CD4-positive, CD25-positive, alpha-beta regulatory T cell (primary cell): ENCODE measurements around the gene TENM4. TPM values are rescaled to one million over a fixed set of nuclear protein-coding genes. Genes with fewer than 3 reads are reported as not detected.
A peak's percentile ranks its signal among the peaks of the same experiment; 100 is the strongest.

Experiments
- ATAC-seq, 2 donors: fragments of 150-1000 bp; cut with Tn5 transposase; one replicate each; pipeline ENCODE4 v1.10.0; 2021; ENCODE audit warnings: low read depth in 2 of 2, moderate number of reproducible peaks in 2 of 2, moderate library complexity in 1 of 2
- DNase-seq, 3 donors: peaks; one replicate each; pipeline versions ENCODE4 v3.0.0 to v3.0.0-alpha.2; 2012 to 2022; ENCODE audit warnings: mixed read lengths in 1 of 3
- H3K27ac ChIP-seq: one replicate; pipeline ENCODE4 v1.7.0; 2013; ENCODE audit warnings: mild to moderate bottlenecking, low read length; ENCODE audit not compliant: insufficient read depth, poor library complexity, severe bottlenecking
- H3K27me3 ChIP-seq: one replicate; pipeline ENCODE4 v1.7.0; 2013; ENCODE audit warnings: low read length; ENCODE audit not compliant: control insufficient read depth, insufficient read depth
- H3K36me3 ChIP-seq: one replicate; pipeline ENCODE4 v1.7.0; 2013; ENCODE audit warnings: mild to moderate bottlenecking, low read length, moderate library complexity; ENCODE audit not compliant: control insufficient read depth, insufficient read depth
- H3K4me1 ChIP-seq: 2 replicates; pipeline ENCODE4 v1.7.0; 2013; ENCODE audit warnings: mild to moderate bottlenecking, low read length; ENCODE audit not compliant: insufficient read depth, control insufficient read depth, poor library complexity, severe bottlenecking
- H3K4me3 ChIP-seq: one replicate; pipeline ENCODE4 v1.7.0; 2013; ENCODE audit warnings: low read depth, mild to moderate bottlenecking, low read length, moderate library complexity
- H3K9me3 ChIP-seq, 2 experiments: 1 replicate in 1 of 2; 2 replicates in 1 of 2; pipeline ENCODE4 v1.7.0; 2013; ENCODE audit warnings: low read length in 2 of 2, mild to moderate bottlenecking in 1 of 2, moderate library complexity in 1 of 2; ENCODE audit not compliant: control insufficient read depth in 2 of 2
- H3K27ac Mint-ChIP-seq, 3 donors: one replicate each; pipeline ENCODE4 v1.8.0; 2020 to 2022; ENCODE audit warnings: mild to moderate bottlenecking in 3 of 3, mixed read lengths in 3 of 3, moderate library complexity in 2 of 3
- H3K27me3 Mint-ChIP-seq: one replicate; pipeline ENCODE4 v1.8.0; 2022; ENCODE audit warnings: mild to moderate bottlenecking, mixed read lengths
- H3K36me3 Mint-ChIP-seq: one replicate; pipeline ENCODE4 v1.8.0; 2020; ENCODE audit warnings: mixed read lengths
- H3K4me1 Mint-ChIP-seq, 4 donors: one replicate each; pipeline ENCODE4 v1.8.0; 2020 to 2022; ENCODE audit warnings: mixed read lengths in 4 of 4, mild to moderate bottlenecking in 1 of 4
- H3K4me3 Mint-ChIP-seq, 4 donors: one replicate each; pipeline ENCODE4 v1.8.0; 2020 to 2022; ENCODE audit warnings: mild to moderate bottlenecking in 4 of 4, mixed read lengths in 4 of 4, moderate library complexity in 3 of 4
- H3K9me3 Mint-ChIP-seq, 7 donors: one replicate each; pipeline ENCODE4 v1.8.0; 2020 to 2022; ENCODE audit warnings: mixed read lengths in 7 of 7, mild to moderate bottlenecking in 3 of 7, moderate library complexity in 2 of 7
- polyA plus RNA-seq, 4 donors: library from polyadenylated mRNA; unstranded; fragments of 300-500 nt; fragmentation: Illumina TruSeq; gene quantifications; one replicate each; pipeline ENCODE4 v1.2.3, GENCODE V29; 2021
- total RNA-seq: library from RNA; stranded (reverse); gene quantifications from one replicate; pipeline ENCODE4 v1.2.3, GENCODE V29; 2022

Gene TENM4
- total and polyA plus RNA-seq, 5 donors from 2014 or later, result 0.02 TPM; not detected in 4

DNA sequence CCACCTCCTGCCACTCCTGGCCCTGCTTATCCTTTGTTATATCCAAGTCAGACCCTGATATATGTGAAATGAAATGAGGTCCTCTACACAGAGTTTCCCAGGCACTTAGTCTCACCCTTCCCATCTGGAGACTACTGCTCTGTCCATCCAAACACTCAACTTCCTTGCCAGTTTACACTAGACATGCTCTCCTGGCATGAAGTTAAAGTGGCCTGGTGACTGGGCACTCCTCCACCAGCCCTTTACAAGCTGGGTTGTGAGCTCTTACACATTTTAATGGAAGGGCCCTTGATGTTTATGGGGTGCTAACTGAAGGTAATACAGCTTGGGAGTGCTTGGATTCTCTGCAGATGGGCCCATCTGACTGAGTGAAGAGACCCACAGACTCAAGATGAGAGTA is 650.0 kb downstream of the TENM4 start:
- Mint-ChIP-seq H3K36me3 (no peaks in the 10 kb centered on the region), H3K27me3 (peaks cover 5% of the 10 kb centered on the region), H3K4me3 (no peak overlapping the region), H3K9me3 (no peaks in the 10 kb centered on the region), H3K27ac (no peak overlapping the region), H3K4me1 (no peaks in the 10 kb centered on the region)
- ATAC-seq, result no peak
- no peak for DNase-seq
- no peak overlapping the region for H3K27ac ChIP-seq
- no peaks in the 10 kb centered on the region for H3K27me3 ChIP-seq
- no peak overlapping the region for H3K4me3 ChIP-seq
- H3K4me1 ChIP-seq, result no peaks in the 10 kb centered on the region
- no peaks in the 10 kb centered on the region for H3K36me3 ChIP-seq
- H3K9me3 ChIP-seq, result no peaks in the 10 kb centered on the region

DNA sequence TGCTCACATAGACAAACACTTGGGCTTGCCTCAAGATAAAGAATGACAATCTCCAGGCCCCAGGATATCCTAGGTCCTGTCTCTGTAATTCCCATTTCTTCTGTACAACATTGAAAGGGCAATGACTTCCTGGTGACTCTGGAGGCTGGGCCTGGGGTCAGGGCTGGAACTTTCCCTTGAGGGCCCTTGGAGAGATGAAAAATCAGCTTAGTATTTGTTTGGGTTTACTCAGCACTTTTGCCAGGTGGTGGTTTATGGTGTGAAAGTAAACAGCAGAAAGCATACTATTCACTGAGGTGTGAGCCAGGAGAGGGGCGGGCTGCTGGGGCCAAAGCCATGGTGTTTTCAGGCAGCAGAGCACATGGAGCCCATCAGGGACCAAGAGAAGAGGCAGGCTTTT is 651.5 kb downstream of the TENM4 start:
- H3K4me1 Mint-ChIP-seq, result no peaks in the 10 kb centered on the region
- H3K27ac Mint-ChIP-seq, result no peak overlapping the region
- no peaks in the 10 kb centered on the region for H3K9me3 Mint-ChIP-seq
- no peaks in the 10 kb centered on the region for H3K36me3 Mint-ChIP-seq
- H3K9me3 ChIP-seq, result no peaks in the 10 kb centered on the region
- no peaks in the 10 kb centered on the region for H3K27me3 ChIP-seq
- no peak overlapping the region for H3K4me3 Mint-ChIP-seq
- peaks cover 5% of the 10 kb centered on the region for H3K27me3 Mint-ChIP-seq
- no peaks in the 10 kb centered on the region for H3K36me3 ChIP-seq
- H3K4me1 ChIP-seq, result no peaks in the 10 kb centered on the region
- ATAC-seq (no peak), DNase-seq (no peak)
- H3K4me3 ChIP-seq, result no peak overlapping the region
- no peak overlapping the region for H3K27ac ChIP-seq

DNA sequence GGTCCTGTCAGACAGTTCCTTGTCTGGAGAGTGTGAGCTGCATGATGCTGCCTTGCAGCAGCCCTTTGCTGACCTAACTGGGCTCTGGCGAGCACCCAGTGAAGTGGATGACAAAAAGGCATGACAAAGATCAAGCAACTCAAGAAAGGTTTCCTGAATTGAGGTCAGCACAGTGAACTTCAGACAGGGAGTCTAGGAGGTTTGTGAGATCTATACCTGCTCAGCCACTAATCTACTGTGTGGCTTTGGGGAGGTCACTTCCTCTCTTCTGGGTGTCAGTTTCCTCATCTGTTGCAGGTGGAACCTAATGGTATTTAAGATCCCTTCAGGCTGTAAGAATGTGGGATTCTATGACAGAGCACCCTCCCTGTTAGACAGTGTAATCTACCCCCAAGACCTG is 652.3 kb downstream of the TENM4 start:
- Histone ChIP-seq H3K27me3 (no peaks in the 10 kb centered on the region), H3K4me1 (no peaks in the 10 kb centered on the region), H3K4me3 (no peak overlapping the region), H3K36me3 (no peaks in the 10 kb centered on the region), H3K9me3 (no peaks in the 10 kb centered on the region), H3K27ac (no peak overlapping the region)
- Mint-ChIP-seq H3K27ac (no peak overlapping the region), H3K4me3 (no peak overlapping the region), H3K4me1 (no peaks in the 10 kb centered on the region), H3K36me3 (no peaks in the 10 kb centered on the region), H3K27me3 (peaks cover 5% of the 10 kb centered on the region), H3K9me3 (no peaks in the 10 kb centered on the region)
- DNase-seq (no peak), ATAC-seq (no peak)

DNA sequence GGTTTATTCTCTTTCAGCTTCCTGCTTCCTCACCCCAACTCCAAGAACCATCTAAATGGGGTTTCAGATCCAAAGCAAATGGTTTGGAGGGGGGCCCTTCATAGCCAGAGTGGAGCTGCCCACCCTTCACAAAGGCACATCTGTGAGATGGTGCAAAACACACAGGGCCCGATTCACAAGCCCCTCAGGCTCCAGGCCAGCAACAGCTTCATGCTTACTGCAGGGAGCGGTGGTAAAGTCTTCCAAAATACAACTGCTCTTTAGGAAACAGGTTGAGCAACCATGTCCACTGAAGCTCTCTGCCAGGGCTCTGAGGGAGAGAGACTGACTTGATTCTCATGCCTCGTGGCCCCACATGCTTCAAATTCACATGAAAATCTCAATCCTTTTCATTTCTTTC is 653.1 kb downstream of the TENM4 start:
- H3K4me3 Mint-ChIP-seq, result no peak overlapping the region
- H3K9me3 ChIP-seq, result no peaks in the 10 kb centered on the region
- H3K27me3 Mint-ChIP-seq, result peaks cover 5% of the 10 kb centered on the region
- no peak overlapping the region for H3K27ac Mint-ChIP-seq
- H3K4me1 ChIP-seq, result no peaks in the 10 kb centered on the region
- no peak overlapping the region for H3K27ac ChIP-seq
- no peak for ATAC-seq
- H3K9me3 Mint-ChIP-seq, result no peaks in the 10 kb centered on the region
- H3K27me3 ChIP-seq, result no peaks in the 10 kb centered on the region
- H3K4me1 Mint-ChIP-seq, result no peaks in the 10 kb centered on the region
- H3K36me3 ChIP-seq, result no peaks in the 10 kb centered on the region
- no peak for DNase-seq
- no peak overlapping the region for H3K4me3 ChIP-seq
- H3K36me3 Mint-ChIP-seq, result no peaks in the 10 kb centered on the region

DNA sequence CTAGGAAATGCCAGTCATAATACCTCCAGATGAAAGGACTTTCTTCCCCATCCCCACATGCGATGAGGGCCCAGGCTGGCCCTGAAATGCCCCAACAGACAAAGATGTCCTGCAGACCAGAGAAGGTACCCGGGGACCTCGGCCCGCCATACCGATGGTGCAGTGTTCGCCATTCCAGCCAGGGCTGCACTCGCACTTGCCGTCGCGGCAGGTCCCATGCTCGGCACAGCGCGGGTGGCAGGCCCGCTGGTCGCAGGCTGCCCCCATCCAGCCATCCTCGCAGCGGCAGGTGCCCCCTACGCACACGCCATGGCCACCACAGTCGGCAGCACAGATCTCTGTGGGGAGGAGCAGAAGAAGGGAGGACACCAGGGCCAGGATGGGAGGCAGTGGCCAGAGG is 654.1 kb downstream of the TENM4 start:
- peaks cover 5% of the 10 kb centered on the region for H3K27me3 Mint-ChIP-seq
- H3K36me3 Mint-ChIP-seq, result no peaks in the 10 kb centered on the region
- no peak overlapping the region for H3K4me3 ChIP-seq
- no peaks in the 10 kb centered on the region for H3K27me3 ChIP-seq
- no peaks in the 10 kb centered on the region for H3K4me1 ChIP-seq
- no peak overlapping the region for H3K27ac ChIP-seq
- H3K4me1 Mint-ChIP-seq, result no peaks in the 10 kb centered on the region
- no peaks in the 10 kb centered on the region for H3K9me3 Mint-ChIP-seq
- no peaks in the 10 kb centered on the region for H3K36me3 ChIP-seq
- no peak overlapping the region for H3K4me3 Mint-ChIP-seq
- no peak overlapping the region for H3K27ac Mint-ChIP-seq
- no peaks in the 10 kb centered on the region for H3K9me3 ChIP-seq
- ATAC-seq (no peak), DNase-seq (no peak)

DNA sequence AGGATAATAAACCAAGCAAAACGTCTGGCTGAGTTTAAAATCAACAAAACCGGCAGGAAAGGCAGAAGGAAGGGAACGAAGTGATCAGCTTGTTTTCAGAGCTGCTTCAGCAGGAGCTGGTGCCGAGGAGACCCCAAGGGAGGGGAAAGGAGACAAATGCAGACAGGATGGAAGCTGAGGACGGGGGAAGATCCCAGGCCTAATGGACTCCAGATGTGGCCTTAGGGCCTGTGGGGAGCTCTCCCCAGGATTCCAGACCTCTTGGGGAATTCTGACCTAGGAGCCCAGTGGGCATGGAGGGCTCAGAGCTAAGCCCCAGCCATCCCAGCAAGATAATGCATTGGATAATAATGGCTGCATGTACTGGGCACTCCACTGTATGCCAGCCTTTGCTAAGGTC is 654.7 kb downstream of the TENM4 start:
- Histone ChIP-seq H3K36me3 (no peaks in the 10 kb centered on the region), H3K9me3 (no peaks in the 10 kb centered on the region), H3K4me3 (no peak overlapping the region), H3K4me1 (no peaks in the 10 kb centered on the region), H3K27me3 (no peaks in the 10 kb centered on the region), H3K27ac (no peak overlapping the region)
- ATAC-seq (no peak), DNase-seq (no peak)
- Mint-ChIP-seq H3K4me1 (no peaks in the 10 kb centered on the region), H3K9me3 (no peaks in the 10 kb centered on the region), H3K27ac (peak overlapping the region in 1 of 3 donors; percentile 85), H3K4me3 (no peak overlapping the region), H3K36me3 (no peaks in the 10 kb centered on the region), H3K27me3 (peaks cover 5% of the 10 kb centered on the region)

DNA sequence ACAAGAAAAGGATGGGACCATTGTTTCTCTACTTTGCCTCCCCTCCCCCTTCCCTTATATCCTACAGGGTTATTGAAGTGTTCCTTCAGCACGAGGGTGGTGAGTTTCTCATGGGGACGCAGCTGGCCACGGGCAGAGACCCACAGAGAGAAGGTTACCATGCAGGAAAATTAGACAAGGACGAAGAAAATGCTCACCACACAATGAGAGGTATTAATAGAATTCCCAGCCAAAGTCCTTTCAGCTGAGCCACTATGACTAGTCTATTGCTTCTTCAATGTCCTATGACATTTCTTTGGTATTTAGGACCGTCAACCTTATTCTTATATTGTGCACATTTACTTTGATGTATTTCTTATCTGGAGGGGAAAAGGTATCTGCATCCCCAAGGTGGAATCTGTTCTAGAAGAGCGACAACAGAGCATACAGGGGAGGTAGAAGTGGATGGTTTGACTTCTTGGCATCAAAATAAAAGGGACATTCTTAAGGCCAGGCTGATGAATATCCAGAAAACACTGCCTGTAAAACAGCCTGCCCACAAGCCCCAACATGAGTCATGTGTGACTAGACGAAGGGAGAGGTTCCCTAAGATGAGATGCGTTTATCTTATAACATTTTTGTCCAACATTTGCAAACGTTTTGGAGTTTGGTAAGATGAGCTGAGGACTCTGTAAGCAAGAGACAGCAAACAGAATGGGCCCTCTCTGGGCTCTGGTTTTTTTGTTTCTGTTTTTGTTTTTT is 656.3 kb downstream of the TENM4 start:
- DNase-seq (no peak), ATAC-seq (no peak)
- H3K4me3 ChIP-seq, result no peak overlapping the region
- no peaks in the 10 kb centered on the region for H3K36me3 Mint-ChIP-seq
- H3K36me3 ChIP-seq, result no peaks in the 10 kb centered on the region
- H3K4me1 ChIP-seq, result no peaks in the 10 kb centered on the region
- no peak overlapping the region for H3K27ac Mint-ChIP-seq
- H3K9me3 Mint-ChIP-seq, result no peaks in the 10 kb centered on the region
- H3K27me3 ChIP-seq, result no peaks in the 10 kb centered on the region
- H3K27me3 Mint-ChIP-seq, result peaks cover 5% of the 10 kb centered on the region
- no peaks in the 10 kb centered on the region for H3K4me1 Mint-ChIP-seq
- H3K9me3 ChIP-seq, result no peaks in the 10 kb centered on the region
- no peak overlapping the region for H3K4me3 Mint-ChIP-seq
- H3K27ac ChIP-seq, result no peak overlapping the region

DNA sequence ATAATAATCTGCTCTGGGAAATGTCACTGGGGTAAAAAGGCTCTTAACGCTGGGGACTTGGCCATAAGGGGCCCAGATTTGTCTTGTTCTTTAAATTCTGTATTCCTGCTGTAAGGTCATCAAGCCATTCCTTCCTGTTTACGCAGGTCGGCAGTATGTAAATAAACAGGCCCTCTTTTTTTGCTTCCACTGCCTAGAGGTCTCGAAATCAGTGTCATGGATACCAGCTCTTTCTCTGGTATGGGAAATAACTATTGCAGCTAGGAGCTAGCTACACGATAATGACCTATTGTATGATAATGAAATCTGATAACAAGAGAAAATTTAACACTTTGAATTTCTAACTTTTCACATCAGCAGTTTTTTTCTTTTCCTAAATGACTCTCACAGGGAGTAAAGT is 657.0 kb downstream of the TENM4 start:
- H3K4me3 ChIP-seq, result no peak overlapping the region
- Mint-ChIP-seq H3K4me1 (no peaks in the 10 kb centered on the region), H3K27ac (no peak overlapping the region), H3K9me3 (no peaks in the 10 kb centered on the region), H3K4me3 (no peak overlapping the region), H3K27me3 (peaks cover 3% of the 10 kb centered on the region), H3K36me3 (no peaks in the 10 kb centered on the region)
- no peaks in the 10 kb centered on the region for H3K4me1 ChIP-seq
- DNase-seq (no peak), ATAC-seq (no peak)
- H3K9me3 ChIP-seq, result no peaks in the 10 kb centered on the region
- no peaks in the 10 kb centered on the region for H3K27me3 ChIP-seq
- H3K36me3 ChIP-seq, result no peaks in the 10 kb centered on the region
- no peak overlapping the region for H3K27ac ChIP-seq
